ENCODE data around the gene B3GALT5.

GRCh38 chr21:39685991-39686390 is 73.3 kb downstream of the B3GALT5 start:
- TF ChIP-seq POLR2A (IDR thresholded peaks at IDR 0.05) = no peak
- TF ChIP-seq CTCF (IDR thresholded peaks at IDR 0.05) = no peak
